NCI-H1694 (cell line): ENCODE results near the gene CDC42EP1.
A peak's percentile ranks its signal among the peaks of the same experiment; 100 is the strongest.
"Not testable (repeated sequence)": the region's sequence is repeated elsewhere in the genome, so short reads cannot be mapped to it uniquely, and the experiment has no call there.

ENCODE experiments used
- DNase-seq: peaks from one replicate; lab custom pipeline; 2025; lab: John Stamatoyannopoulos, UW

Gene CDC42EP1

DNA sequence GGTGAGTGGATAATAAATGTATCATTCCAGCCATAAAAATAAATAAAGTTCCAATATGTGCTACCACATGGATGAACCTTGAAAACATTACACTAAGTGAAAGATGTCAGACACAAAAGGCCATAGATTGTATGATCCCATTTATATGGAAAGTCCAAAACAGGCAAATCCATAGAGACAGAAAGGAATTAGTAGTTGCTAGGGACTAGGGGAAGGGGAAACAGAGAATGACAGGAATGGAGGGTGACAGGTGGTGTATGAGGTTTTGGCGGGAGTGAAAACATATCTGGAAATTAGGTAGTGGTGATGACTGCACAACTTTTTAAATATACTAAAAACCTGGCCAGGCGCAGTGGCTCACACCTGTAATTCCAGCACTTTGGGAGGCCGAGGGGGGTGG is 25.8 kb upstream of the CDC42EP1 start:
- peak; percentile 83 for DNase-seq

DNA sequence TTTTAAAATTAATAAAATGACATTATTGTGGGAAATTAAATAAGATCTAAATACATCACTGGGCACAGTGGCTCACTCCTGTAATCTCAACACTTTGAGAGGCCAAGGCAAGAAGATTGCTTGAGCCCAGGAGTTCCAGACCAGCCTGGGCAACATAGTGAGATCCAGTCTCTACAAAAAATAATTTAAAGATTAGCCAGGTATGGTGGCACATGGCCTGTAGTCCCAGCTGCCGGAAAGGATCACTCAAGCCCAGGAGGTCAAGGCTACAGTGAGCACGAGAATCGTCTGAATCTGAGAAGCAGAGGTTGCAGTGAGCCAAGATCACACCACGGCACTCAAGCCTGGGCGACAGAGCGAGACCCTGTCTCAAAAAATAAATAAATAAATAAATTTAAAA is 25.1 kb upstream of the CDC42EP1 start:
- DNase-seq: no peak

- DNase-seq: peak; percentile 83
Observed at GRCh38 chr22:37538590-37539357, 21.5 kb upstream of the CDC42EP1 start.

DNA sequence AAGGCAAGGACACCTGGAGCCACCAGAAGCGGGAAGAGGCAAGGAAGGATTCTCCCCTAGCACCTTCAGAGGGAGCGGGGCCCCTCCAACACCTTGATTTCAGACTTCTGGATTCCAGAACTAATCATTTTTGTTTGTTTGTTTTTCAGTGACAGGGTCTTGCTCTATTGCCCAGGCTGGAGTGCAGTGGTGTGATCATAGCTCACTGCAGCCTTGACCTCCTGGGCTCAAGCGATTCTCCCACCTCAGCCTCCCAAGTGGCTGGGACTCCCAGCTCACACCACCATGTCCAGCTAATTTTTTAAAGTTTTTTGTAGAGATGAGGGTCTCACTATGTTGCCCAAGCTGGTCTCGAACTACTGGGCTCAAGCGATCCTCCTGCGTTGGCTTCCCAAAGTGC is 20.5 kb upstream of the CDC42EP1 start:
- DNase-seq: not testable (repeated sequence)

GRCh38 chr22:37542416-37542815 is 17.9 kb upstream of the CDC42EP1 start:
- DNase-seq: not testable (repeated sequence)

- DNase-seq: no peak
Observed at GRCh38 chr22:37542959-37543358, 17.3 kb upstream of the CDC42EP1 start.

GRCh38 chr22:37544955-37545702 is 15.2 kb upstream of the CDC42EP1 start:
- DNase-seq: peak; percentile 32

GRCh38 chr22:37545703-37546436 is 14.4 kb upstream of the CDC42EP1 start:
- no peak for DNase-seq

DNA sequence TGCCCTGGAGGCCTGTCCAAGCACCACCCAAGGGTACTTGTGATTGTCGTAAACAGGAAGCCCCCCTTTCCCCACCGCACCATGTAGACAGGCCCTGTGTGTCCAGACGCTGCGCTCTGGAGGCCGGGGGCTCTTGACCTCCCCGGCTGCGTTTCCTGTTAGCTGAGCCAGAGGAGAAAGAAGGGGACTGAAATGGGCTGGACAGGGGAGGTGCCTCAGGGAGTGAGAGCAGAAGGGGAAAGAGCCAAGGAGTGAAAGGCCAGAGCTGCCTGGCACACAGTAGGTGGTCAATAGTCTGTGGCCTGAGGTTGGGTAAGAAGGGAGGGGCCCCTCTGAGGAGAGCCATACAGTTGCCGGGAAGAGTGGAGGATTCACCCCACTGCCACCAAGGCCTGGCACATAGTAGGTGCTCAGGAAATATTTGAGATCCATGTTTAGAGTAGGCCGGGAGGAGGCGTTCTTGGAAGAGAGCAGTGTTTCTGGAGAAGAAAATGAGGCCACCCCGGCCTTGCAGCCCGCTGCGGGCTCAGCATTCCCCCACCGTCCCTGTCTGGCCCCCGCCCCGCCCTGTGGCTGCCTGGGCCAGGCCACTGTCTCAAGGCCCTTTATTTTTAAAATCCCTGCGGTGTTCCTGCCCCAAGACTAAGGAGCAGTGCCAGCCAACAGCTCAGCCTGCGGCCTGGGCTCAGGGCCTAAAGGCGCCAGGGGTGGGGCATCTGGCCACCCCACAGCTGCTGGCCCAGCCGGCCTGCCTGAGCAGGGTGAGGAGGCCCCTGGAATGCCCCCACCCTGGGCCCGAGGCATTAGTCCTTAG is 13.6 kb upstream of the CDC42EP1 start:
- no peak for DNase-seq

DNA sequence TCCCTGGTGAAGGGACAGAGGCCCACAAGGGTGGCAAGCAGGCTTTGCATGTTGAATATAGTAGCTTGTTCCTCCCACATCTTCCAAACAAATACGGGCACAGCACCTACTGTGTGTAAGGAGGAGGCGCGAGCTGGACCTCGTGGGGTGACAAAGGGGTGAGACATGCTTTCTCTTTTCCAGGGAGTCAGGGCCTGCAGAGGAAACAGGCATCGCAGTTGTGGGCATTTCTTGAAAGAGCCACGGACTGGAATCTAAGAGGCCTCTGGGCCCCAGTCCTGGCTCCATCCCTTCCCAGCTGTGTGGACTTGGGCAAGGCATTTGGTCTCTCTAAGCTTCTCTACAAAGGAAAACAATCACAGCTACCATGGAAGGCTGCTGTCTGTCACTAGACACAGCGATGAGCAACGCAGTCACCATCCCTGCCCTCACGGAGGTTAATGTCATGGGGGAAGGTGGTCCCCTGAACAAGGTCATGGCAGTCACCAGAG is 13.0 kb upstream of the CDC42EP1 start:
- no peak for DNase-seq

- DNase-seq: no peak
Observed at GRCh38 chr22:37549704-37550059, 10.6 kb upstream of the CDC42EP1 start.

GRCh38 chr22:37550921-37551320 is 9.4 kb upstream of the CDC42EP1 start:
- DNase-seq: not testable (repeated sequence)

DNA sequence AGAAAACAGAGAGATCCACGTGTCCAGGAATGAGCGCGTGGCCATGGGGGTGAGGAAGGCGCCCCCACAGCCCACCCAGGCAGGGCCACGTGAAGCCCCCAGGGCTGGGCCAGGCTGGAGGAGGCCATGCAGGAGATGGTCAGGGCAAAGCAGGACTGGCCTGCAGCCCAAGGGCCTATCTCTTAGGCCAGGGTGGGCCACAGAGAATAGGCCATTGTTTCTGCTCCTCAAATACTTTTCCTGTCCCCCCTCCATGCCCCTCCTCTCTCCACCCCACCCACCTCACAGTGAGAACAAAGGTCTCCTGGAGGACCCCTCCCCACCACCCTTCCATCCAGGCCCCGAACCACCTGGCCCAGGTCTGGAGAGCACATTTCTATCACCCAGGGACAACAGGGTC is 8.3 kb upstream of the CDC42EP1 start:
- no peak for DNase-seq

GRCh38 chr22:37552524-37553163 is 7.6 kb upstream of the CDC42EP1 start:
- DNase-seq: no peak

DNA sequence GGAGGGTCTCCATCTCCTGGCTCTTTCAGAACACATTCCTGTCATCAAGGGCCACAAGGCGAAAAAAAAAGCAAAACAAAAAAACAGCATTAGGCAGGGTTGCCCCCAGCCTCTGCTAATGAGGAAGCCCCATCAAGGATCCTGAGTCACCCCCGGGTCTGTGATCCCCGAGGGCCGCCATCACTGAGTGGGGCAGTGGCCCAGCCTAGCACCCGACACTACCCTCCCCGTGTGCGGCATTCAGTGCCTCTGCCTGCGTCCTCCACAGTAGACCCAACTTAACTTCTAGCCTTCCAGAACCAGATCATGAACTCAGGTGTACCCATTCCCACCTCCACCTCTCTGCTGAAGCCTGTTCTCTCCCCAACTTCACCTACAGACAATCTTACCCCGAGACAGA is 6.6 kb upstream of the CDC42EP1 start:
- DNase-seq: no peak

- no peak for DNase-seq
Observed at GRCh38 chr22:37555029-37555428, 5.3 kb upstream of the CDC42EP1 start.

DNA sequence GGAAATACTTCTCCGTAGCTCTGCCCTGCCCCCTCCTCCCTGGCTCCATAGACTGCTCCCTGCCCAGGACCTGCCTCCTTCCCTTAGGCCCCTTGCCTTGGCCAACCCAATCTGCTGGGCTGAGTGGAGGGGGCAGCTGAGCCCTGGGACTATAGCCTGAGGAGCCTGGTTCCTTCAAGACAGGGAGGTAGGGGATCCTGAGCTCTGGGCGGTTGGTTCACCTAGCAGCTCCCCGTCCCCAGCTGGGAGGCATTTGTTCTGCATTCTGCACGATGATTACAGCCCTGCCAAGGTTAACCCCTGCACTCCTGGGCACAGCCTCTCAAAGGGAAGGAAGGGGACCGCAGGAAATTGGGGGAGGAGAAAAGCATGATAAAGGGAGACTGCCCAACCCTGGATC is 3.6 kb upstream of the CDC42EP1 start:
- DNase-seq: no peak

- DNase-seq: no peak
Observed at GRCh38 chr22:37557321-37558001, 2.8 kb upstream of the CDC42EP1 start.

DNA sequence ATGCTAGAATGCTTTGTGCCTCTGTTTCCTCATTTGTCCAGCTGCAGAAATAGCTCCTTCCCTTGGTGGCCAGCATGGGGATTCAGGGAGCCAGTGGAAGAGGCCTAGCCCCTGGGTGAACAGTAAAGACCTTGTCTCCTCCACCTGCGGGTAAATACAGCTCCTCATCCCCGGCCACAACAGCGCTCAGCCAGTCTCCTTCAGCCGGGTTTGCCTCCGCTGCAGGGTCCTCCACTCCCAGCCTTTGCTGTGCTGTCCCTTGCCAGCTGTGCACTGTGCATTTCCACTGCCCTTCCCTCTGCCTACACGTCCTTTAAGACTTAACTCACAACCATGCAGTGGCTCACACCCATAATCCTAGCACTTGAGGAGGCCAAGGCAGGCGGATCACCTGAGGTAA is 1.5 kb upstream of the CDC42EP1 start:
- DNase-seq: no peak

DNA sequence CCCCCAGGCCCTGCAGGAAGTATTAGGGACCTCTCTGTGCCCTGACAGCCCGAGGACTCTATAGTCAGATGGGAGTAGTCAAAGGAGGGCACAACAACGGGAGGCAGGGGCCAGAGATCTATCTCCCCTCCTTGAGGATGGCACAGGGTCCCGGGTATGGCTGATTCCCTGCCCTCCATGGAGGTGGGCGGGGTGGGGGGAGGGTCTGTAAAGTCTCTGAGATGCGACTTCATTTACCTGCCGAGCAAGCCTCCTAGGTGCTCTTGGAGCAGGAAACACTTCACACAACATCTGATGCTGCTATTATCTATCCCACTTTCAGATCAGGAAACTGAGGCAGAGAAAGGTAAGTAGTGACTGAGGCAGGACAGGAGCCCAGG is 769 bp upstream of the CDC42EP1 start:
- DNase-seq: no peak
